HepG2 (cell line): ENCODE measurements around the gene CASZ1. TPM values are rescaled to one million over a fixed set of nuclear protein-coding genes. Genes with fewer than 3 reads are reported as not detected.

ENCODE experiments used
- ATAC-seq: fragments of 200-7000 bp; cut with Tn5 transposase; 3 replicates; pipeline ENCODE4 v1.9.1; 2020; ENCODE audit warnings: mild to moderate bottlenecking, moderate library complexity
- BruUV-seq: library from RNA; stranded (reverse); fragments of 400-500 nt; replicated peaks from 2 replicates; lab custom pipeline; 2021; lab: Mats Ljungman, UMichigan
- CTCF ChIA-PET: fragments of 300-600 bp; formaldehyde crosslinking; extraction: SDS; loops from one replicate; lab custom pipeline; 2021; ENCODE audit warnings: low total read pairs, inconsistent platforms, low intra/inter-chr PET ratio; lab: Yijun Ruan, JAX
- POLR2A ChIA-PET: fragments of 350-600 bp; sonication (Branson Sonifier 250); formaldehyde crosslinking; loops from one replicate; lab custom pipeline; 2020; ENCODE audit warnings: antibody characterized with exemption, inconsistent platforms; lab: Yijun Ruan, JAX
- DNase-seq: peaks from one replicate; pipeline ENCODE4 v3.0.0-alpha.2; 2015; ENCODE audit warnings: low spot score
- FAIRE-seq: peaks from 3 replicates; lab custom pipeline; 2011; peaks lifted over from hg19 to GRCh38; lab: Jason Lieb, UNC
- H2AFZ ChIP-seq: one replicate; pipeline ENCODE4 v1.6.1; 2011; ENCODE audit warnings: low read length, inconsistent platforms
- H3K27ac ChIP-seq: fragments of 300-600 bp; 3 replicates; pipeline ENCODE4 v1.8.0; 2011; ENCODE audit warnings: mixed run types, mild to moderate bottlenecking, mixed read lengths, low read length, inconsistent platforms; ENCODE audit not compliant: insufficient read depth; ENCODE audit errors: extremely low read length
- H3K27me3 ChIP-seq, 2 experiments: fragments of 200-600 bp in 1 of 2; 2 replicates in 1 of 2; 3 replicates in 1 of 2; pipeline versions ENCODE4 v1.6.0 to v1.8.0; 2011; ENCODE audit warnings: low read length in 2 of 2, mild to moderate bottlenecking in 2 of 2, moderate library complexity in 2 of 2, inconsistent platforms in 1 of 2; ENCODE audit not compliant: insufficient read depth in 2 of 2, control insufficient read depth in 1 of 2
- H3K36me3 ChIP-seq, 2 experiments: fragments of 200-600 bp in 1 of 2; replicated peaks in 1 of 2; 2 replicates in 1 of 2; 3 replicates in 1 of 2; pipeline versions ENCODE4 v1.5.1 to v1.8.0; 2011; ENCODE audit warnings: low read length in 2 of 2, inconsistent platforms in 1 of 2; ENCODE audit not compliant: insufficient read depth in 2 of 2, control insufficient read depth in 1 of 2
- H3K4me1 ChIP-seq: 2 replicates; pipeline ENCODE4 v1.5.1; 2012; ENCODE audit warnings: low read length, inconsistent platforms; ENCODE audit not compliant: insufficient read depth
- H3K4me2 ChIP-seq: 2 replicates; pipeline ENCODE4 v1.6.0; 2011; ENCODE audit warnings: low read depth, low read length, inconsistent platforms
- H3K4me3 ChIP-seq, 3 experiments: fragments of 200-600 bp in 1 of 3; sonication (generic), shearing (Covaris generic) in 1 of 3; replicated peaks in 1 of 3; 2 replicates each; pipeline ENCODE4 v1.5.1; 2011 to 2016; ENCODE audit warnings: low read length in 3 of 3, inconsistent platforms in 2 of 3, low read depth in 2 of 3, mild to moderate bottlenecking in 2 of 3, control low read depth in 1 of 3, mixed read lengths in 1 of 3; ENCODE audit not compliant: insufficient read depth in 1 of 3
- H3K79me2 ChIP-seq: one replicate; pipeline ENCODE4 v1.6.1; 2011; ENCODE audit warnings: low read length, inconsistent platforms; ENCODE audit not compliant: insufficient read depth
- H3K9ac ChIP-seq: 2 replicates; pipeline ENCODE4 v1.6.0; 2011; ENCODE audit warnings: mild to moderate bottlenecking, low read depth, low read length, inconsistent platforms; ENCODE audit not compliant: insufficient read depth
- H3K9me3 ChIP-seq: 2 replicates; pipeline ENCODE4 v1.5.1; 2012; ENCODE audit warnings: mild to moderate bottlenecking, low read length
- H4K20me1 ChIP-seq: 2 replicates; pipeline ENCODE4 v1.6.0; 2011; ENCODE audit warnings: inconsistent platforms, mild to moderate bottlenecking, low read length, moderate library complexity; ENCODE audit not compliant: insufficient read depth
- ATM ChIP-seq: fragments of 450-650 bp; IDR thresholded peaks from 2 replicates; pipeline ENCODE4 v1.7.1; 2017; ENCODE audit warnings: mild to moderate bottlenecking, borderline replicate concordance
- CEBPB ChIP-seq: IDR thresholded peaks from 2 replicates; pipeline ENCODE4 v1.6.1; 2011; ENCODE audit warnings: low read depth, low read length, improper control_type of control experiment, borderline replicate concordance
- EEA1 ChIP-seq: sonication (generic); formaldehyde crosslinking; IDR thresholded peaks from 2 replicates; pipeline ENCODE4 v1.5.1; 2020; ENCODE audit warnings: mild to moderate bottlenecking, missing genetic modification reagents, borderline replicate concordance
- GABPA ChIP-seq, 2 experiments: IDR thresholded peaks; 2 replicates each; pipeline ENCODE4 v1.6.1; 2011 to 2016; ENCODE audit warnings: low read depth in 2 of 2, low read length in 1 of 2, missing biosample characterization in 1 of 2, missing genetic modification characterization in 1 of 2
- GATAD1 ChIP-seq: IDR thresholded peaks from 2 replicates; pipeline ENCODE4 v1.6.1; 2016; ENCODE audit warnings: missing genetic modification reagents, missing compliant biosample characterization
- HNRNPLL ChIP-seq: fragments of 200-400 bp; formaldehyde crosslinking; IDR thresholded peaks from 2 replicates; pipeline ENCODE4 v1.6.1; 2017; ENCODE audit warnings: mild to moderate bottlenecking, low read depth, low read length; ENCODE audit not compliant: poor library complexity, severe bottlenecking
- IRF2 ChIP-seq: IDR thresholded peaks from 2 replicates; pipeline ENCODE4 v1.6.1; 2018; ENCODE audit warnings: missing genetic modification reagents, missing compliant biosample characterization
- MLX ChIP-seq: IDR thresholded peaks from 2 replicates; pipeline ENCODE4 v1.6.1; 2016
- NAIF1 ChIP-seq: sonication (generic); formaldehyde crosslinking; IDR thresholded peaks from 2 replicates; pipeline ENCODE4 v1.5.0; 2020; ENCODE audit warnings: mild to moderate bottlenecking, missing genetic modification reagents, borderline replicate concordance
- RBAK ChIP-seq: sonication (generic); formaldehyde crosslinking; IDR thresholded peaks from 2 replicates; pipeline ENCODE4 v1.5.1; 2020; ENCODE audit warnings: mild to moderate bottlenecking, missing genetic modification reagents
- ZFP36L2 ChIP-seq: sonication (generic); formaldehyde crosslinking; IDR thresholded peaks from 2 replicates; pipeline ENCODE4 v1.4.0; 2020; ENCODE audit warnings: missing genetic modification reagents
- ZNF441 ChIP-seq: sonication (generic); formaldehyde crosslinking; IDR thresholded peaks from 2 replicates; pipeline ENCODE4 v1.7.0; 2021; ENCODE audit warnings: missing genetic modification reagents, borderline replicate concordance
- ZNF501 ChIP-seq: sonication (generic); formaldehyde crosslinking; IDR thresholded peaks from 2 replicates; pipeline ENCODE4 v1.5.1; 2020; ENCODE audit warnings: mild to moderate bottlenecking, moderate library complexity, missing genetic modification reagents
- ZNF550 ChIP-seq: sonication (generic); formaldehyde crosslinking; IDR thresholded peaks from 2 replicates; pipeline ENCODE4 v1.4.0; 2020; ENCODE audit warnings: mild to moderate bottlenecking, missing genetic modification reagents, borderline replicate concordance
- ZNF75D ChIP-seq: sonication (generic); formaldehyde crosslinking; IDR thresholded peaks from 2 replicates; pipeline ENCODE4 v1.8.1; 2023; ENCODE audit warnings: missing genetic modification reagents, mild to moderate bottlenecking, borderline replicate concordance
- WGBS: methylation state at CpG from one replicate; pipeline ENCODE4 v1.1.6; 2017; ENCODE audit warnings: low lambda C conversion rate; 5-methylcytosine and 5-hydroxymethylcytosine counted together
- in situ Hi-C: cut with HindIII; loops from 2 replicates; pipeline ENCODE4 v1.10.0; 2017; ENCODE audit warnings: low pct_unique_long_range_greater_than_20kb; ENCODE audit not compliant: extremely low pct_ligation_motif_present
- intact Hi-C: fragments of 100-400 bp; cut with micrococcal nuclease; formaldehyde crosslinking; loops from one replicate; pipeline ENCODE4 v1.10.0; 2022; ENCODE audit not compliant: unreplicated experiment
- polyA plus RNA-seq, 8 experiments: library from polyadenylated mRNA; depleted of rRNA in 3 of 8; stranded (reverse) in 7 of 8; unstranded in 1 of 8; fragments of >200 nt; fragmentation: Illumina TruSeq in 4 of 8; extraction: Trizol in 4 of 8; gene quantifications; 2 replicates each; pipeline versions ENCODE4 v1.2.1 to v1.2.3, GENCODE V29; 2011 to 2016; ENCODE audit warnings: low read depth in 4 of 8, missing spikeins in 1 of 8, mixed read lengths in 1 of 8; ENCODE audit not compliant: insufficient read depth in 1 of 8
- total RNA-seq, 5 experiments: library from RNA; depleted of rRNA; stranded (reverse); fragments of >200 nt; fragmentation: Illumina TruSeq; extraction: Trizol; gene quantifications; 2 replicates each; pipeline ENCODE4 v1.2.3, GENCODE V29; 2016; ENCODE audit warnings: low read depth in 1 of 5
- TF ChIP-seq, protein P1 (sequence below): sonication (generic); formaldehyde crosslinking; conservative IDR thresholded peaks from 2 replicates; pipeline ENCODE4 v1.5.0; 2020; ENCODE audit warnings: missing genetic modification reagents
- TF ChIP-seq, protein P2 (sequence below): sonication (generic); formaldehyde crosslinking; conservative IDR thresholded peaks from 2 replicates; pipeline ENCODE4 v1.4.0; 2020; ENCODE audit warnings: missing genetic modification reagents

Gene CASZ1
- total and polyA plus RNA-seq, 2 of the 13 experiments (the other 11 are each of a cell fraction or from before 2014, with no cell fraction given), result 1.9 to 3.7 TPM

GRCh38 chr1:10665226-10665625 lies 131.2 kb downstream of the CASZ1 start:
- H3K4me1 ChIP-seq, result peaks cover 21% of the 10 kb centered on the region
- no TSS peak for BruUV-seq
- POLR2A ChIA-PET, result no interaction called here

DNA sequence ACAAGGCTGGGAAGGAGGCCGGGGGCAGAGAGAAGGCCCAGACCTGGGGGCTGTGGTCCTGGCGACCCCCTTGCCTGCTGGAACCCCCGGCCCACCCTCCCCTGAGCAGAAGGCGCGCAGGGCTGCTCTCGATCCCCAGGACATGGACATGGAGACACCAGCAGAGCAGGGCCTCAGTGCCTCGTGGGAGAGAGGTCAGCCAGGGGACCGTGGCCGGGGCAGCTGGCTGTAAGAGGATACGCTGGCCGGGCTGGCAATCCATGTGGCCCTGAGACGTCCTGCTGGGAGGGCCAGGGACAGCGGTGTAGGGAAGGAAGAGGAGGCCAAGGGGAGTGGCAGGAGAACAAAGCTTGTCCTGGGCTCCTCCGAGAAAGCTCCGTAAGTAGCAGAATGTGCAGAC lies 132.2 kb downstream of the CASZ1 start:
- H3K4me2 ChIP-seq, result no peak overlapping the region
- DNase-seq (no peak), FAIRE-seq (no peak), ATAC-seq (no peak)
- H3K27me3 ChIP-seq, result no peaks in the 10 kb centered on the region
- no peaks in the 10 kb centered on the region for H3K79me2 ChIP-seq
- H3K4me1 ChIP-seq, result peaks cover 21% of the 10 kb centered on the region
- no peak overlapping the region for H2AFZ ChIP-seq
- in situ Hi-C loops (no loop called here), intact Hi-C loops (no loop called here)
- ChIA-PET CTCF (no interaction called here), POLR2A (no interaction called here)
- 81% methylated on average over 15 of the region's 15 CpGs for WGBS
- no peaks in the 10 kb centered on the region for H4K20me1 ChIP-seq
- H3K27ac ChIP-seq, result no peak overlapping the region
- no peaks in the 10 kb centered on the region for H3K9me3 ChIP-seq
- H3K4me3 ChIP-seq, result no peak overlapping the region
- no peaks in the 10 kb centered on the region for H3K36me3 ChIP-seq
- H3K9ac ChIP-seq, result no peak overlapping the region
- no TSS peak for BruUV-seq
- TF ChIP-seq GABPA (IDR thresholded peaks at IDR 0.05; ENCODE audit: low read depth, low read length) (no peak), GABPA (CRISPR knock-in tag; IDR thresholded peaks at IDR 0.05; ENCODE audit: low read depth) (no peak), ATM (no peak), NAIF1 (no peak), ZNF501 (CRISPR knock-in tag) (no peak), HNRNPLL (no peak), IRF2 (CRISPR knock-in tag) (no peak), CEBPB (no peak), MLX (CRISPR knock-in tag) (no peak), ZNF75D (CRISPR knock-in tag) (no peak), ZNF550 (CRISPR knock-in tag) (no peak), EEA1 (no peak)
- TF ChIP-seq, protein P1, sequence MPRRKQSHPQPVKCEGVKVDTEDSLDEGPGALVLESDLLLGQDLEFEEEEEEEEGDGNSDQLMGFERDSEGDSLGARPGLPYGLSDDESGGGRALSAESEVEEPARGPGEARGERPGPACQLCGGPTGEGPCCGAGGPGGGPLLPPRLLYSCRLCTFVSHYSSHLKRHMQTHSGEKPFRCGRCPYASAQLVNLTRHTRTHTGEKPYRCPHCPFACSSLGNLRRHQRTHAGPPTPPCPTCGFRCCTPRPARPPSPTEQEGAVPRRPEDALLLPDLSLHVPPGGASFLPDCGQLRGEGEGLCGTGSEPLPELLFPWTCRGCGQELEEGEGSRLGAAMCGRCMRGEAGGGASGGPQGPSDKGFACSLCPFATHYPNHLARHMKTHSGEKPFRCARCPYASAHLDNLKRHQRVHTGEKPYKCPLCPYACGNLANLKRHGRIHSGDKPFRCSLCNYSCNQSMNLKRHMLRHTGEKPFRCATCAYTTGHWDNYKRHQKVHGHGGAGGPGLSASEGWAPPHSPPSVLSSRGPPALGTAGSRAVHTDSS (CRISPR knock-in tag), result no peak
- TF ChIP-seq, protein P2, sequence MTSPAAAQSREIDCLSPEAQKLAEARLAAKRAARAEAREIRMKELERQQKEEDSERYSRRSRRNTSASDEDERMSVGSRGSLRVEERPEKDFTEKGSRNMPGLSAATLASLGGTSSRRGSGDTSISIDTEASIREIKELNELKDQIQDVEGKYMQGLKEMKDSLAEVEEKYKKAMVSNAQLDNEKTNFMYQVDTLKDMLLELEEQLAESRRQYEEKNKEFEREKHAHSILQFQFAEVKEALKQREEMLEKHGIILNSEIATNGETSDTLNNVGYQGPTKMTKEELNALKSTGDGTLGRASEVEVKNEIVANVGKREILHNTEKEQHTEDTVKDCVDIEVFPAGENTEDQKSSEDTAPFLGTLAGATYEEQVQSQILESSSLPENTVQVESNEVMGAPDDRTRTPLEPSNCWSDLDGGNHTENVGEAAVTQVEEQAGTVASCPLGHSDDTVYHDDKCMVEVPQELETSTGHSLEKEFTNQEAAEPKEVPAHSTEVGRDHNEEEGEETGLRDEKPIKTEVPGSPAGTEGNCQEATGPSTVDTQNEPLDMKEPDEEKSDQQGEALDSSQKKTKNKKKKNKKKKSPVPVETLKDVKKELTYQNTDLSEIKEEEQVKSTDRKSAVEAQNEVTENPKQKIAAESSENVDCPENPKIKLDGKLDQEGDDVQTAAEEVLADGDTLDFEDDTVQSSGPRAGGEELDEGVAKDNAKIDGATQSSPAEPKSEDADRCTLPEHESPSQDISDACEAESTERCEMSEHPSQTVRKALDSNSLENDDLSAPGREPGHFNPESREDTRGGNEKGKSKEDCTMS, result no peak

More at GRCh38 chr1:10665226-10665625, 131.2 kb downstream of the CASZ1 start:
- H3K9ac ChIP-seq, result no peak overlapping the region
- no peaks in the 10 kb centered on the region for H3K27me3 ChIP-seq
- 92% methylated on average over 21 of the region's 31 CpGs for WGBS
- DNase-seq (no peak), FAIRE-seq (no peak), ATAC-seq (no peak)
- no peak overlapping the region for H3K4me2 ChIP-seq
- H2AFZ ChIP-seq, result no peak overlapping the region
- H3K27ac ChIP-seq, result no peak overlapping the region
- CTCF ChIA-PET, result no interaction called here
- TF ChIP-seq ZNF441 (CRISPR knock-in tag), result no peak
- no peak for TF ChIP-seq GATAD1
- no peak for TF ChIP-seq ZFP36L2
- TF ChIP-seq RBAK (CRISPR knock-in tag), result no peak
- no peaks in the 10 kb centered on the region for H4K20me1 ChIP-seq
- H3K36me3 ChIP-seq, result no peaks in the 10 kb centered on the region
- no peaks in the 10 kb centered on the region for H3K9me3 ChIP-seq
- H3K4me3 ChIP-seq, result no peak overlapping the region
- H3K79me2 ChIP-seq, result no peaks in the 10 kb centered on the region
- in situ Hi-C loops, result no loop called here
- intact Hi-C loops, result no loop called here
